HG03135 (cell line): ENCODE results near the gene ZNF174.

Experiments
- ATAC-seq: cut with Tn5 transposase; IDR thresholded peaks from one replicate; pipeline ENCODE4 v1.9.1; 2021; ENCODE audit warnings: mild to moderate bottlenecking, moderate library complexity; ENCODE audit not compliant: unreplicated experiment

ZNF174 gene

GRCh38 chr16:3400779-3401688 lies at the start of gene ZNF174, which contains the start of gene ZSCAN32:
ZNF174 (plus strand) TSS chr16:3401215; CDS start chr16:3402005, 790 bp downstream.
ZSCAN32 (minus strand) TSS chr16:3401004; CDS start chr16:3397557, 3,447 bp downstream.
- peak; percentile 96 for ATAC-seq

DNA sequence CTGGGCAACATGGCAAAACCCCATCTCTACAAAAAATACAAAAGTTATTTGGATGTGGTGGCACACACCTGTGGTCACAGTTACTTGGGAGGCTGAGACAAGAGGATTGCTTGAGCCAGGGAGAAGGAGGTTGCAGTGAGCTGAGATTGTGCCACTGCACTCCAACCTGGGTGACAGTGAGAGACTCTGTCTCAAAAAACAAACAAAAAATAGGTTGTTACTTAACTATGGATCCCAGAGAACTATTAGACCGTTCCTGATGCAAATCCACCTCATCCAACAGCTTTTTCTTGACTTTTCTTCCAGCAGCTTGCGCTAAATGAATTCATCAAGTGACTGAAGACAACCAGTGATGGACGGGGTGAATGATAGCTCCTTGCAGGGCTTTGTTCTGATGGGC lies 45.4 kb upstream of the ZNF174 start, which contains the start of gene OR2C1:
Gene OR2C1, plus strand, starts transcription at position 301 of the 400 bp plus-strand sequence. Its CDS starts 52 bp downstream, at position 353.
- no peak for ATAC-seq

GRCh38 chr16:3356118-3356517 lies 44.9 kb upstream of the ZNF174 start:
- no peak for ATAC-seq

DNA sequence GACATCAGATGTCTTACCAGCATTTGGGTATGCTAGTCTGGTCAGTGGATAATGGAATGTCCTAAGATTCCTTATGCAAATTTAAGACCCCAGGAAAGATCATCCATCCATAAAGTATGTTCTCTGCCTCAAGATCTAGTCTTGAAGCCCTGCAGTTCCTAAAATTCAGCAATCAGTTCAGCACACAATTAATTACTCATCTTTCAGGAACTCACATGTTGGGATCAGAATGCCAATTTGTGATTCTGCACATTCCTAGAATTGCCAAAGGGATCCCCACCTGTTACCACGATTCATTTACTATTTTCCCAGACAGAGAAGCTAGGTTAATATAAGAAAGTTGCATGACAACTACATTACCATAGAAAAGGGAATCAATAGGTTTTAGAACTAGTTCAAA lies 42.1 kb upstream of the ZNF174 start:
- ATAC-seq: no peak

- ATAC-seq: no peak
Observed at GRCh38 chr16:3362931-3363330, 38.1 kb upstream of the ZNF174 start.

- ATAC-seq: no peak
Observed at GRCh38 chr16:3363793-3364192, 37.2 kb upstream of the ZNF174 start.

DNA sequence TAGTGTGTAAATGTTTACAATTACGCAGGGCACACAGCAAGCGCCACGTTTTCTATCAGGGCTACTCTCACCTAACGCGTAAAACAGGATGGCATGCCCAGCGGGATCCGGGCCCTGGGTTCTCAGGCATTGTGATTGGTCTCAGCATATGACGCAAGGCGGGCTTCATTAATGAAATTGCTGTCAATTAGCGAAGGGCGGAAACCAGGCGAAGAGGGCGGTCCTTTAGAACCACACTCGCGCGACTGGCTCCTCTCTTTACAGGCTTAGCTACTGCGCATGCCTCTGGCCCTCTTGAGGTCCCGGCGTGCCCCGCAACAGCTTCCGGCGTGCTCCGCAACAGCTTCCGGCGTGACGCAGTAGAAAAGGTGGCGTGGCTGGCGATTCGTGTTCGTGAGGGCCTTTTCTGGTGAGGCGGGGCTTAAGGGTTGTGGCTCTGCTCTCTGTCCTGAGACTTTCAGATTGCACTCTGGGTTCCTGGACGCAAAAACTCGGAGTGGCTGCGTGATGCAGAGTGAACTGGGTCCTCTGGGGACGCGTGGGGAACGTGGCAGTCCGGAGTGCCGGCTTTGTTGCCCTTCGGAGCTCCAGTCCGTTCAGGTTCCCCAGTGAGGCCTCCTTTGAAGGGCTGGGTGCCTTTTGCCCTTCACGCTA lies 36.1 kb upstream of the ZNF174 start:
- ATAC-seq: peak; percentile 85

GRCh38 chr16:3369073-3369472 lies 31.9 kb upstream of the ZNF174 start:
- no peak for ATAC-seq

DNA sequence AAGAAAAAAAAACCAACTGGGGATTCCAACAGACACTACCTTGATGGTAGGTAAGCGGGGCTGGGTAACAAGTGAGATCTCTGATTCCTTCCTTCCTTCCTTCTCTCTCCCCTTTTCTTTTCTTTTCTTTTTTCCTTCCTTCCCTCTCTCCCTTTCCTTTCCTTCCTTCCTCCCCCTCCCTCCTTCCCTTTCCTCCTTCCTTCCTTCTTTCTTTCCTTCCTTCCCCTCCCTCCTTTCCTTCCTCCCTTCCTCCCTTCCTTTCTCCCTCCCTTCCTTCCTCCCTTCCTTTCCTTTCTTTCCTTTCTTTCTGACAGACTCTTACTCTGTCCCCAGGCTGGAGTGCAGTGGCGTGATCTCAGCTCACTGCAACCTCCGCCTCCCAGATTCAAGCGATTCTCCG lies 25.3 kb upstream of the ZNF174 start:
- no peak for ATAC-seq

GRCh38 chr16:3377917-3378316 lies 23.1 kb upstream of the ZNF174 start:
- ATAC-seq: no peak

- ATAC-seq: no peak
Observed at GRCh38 chr16:3383045-3383448, 18.0 kb upstream of the ZNF174 start.

GRCh38 chr16:3388325-3388724 lies 12.7 kb upstream of the ZNF174 start:
- no peak for ATAC-seq

DNA sequence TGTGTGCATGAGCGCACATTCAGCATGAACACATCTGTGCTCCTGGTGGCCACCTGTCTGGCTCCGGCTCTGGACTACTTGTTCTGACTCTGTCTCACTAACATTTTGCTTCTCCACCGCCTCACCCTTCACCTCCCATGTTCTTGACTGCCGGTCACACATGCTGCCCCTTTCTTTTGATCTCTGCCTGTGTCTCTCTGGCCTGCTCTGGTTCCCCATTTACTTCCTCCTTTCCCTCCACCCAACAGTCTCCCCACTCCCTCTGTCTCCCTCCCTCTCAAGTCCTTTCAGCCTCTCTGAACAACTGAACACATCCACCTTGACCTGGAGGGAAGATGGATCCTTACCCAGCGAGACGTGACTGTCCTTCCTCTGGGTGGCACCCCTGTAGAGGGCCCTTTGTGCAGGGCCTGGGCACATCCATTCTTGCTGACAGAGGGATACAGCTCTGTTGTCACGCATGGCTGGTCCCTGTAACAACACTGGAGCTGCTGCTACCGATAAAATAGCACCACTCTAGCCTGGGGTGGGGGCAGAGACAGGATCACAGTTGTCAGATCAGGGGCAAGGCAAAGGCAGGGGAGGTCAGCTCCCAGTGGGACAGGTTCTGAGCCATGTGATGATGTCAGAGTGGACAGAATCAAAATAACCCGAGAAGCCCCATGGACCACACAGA lies 11.2 kb upstream of the ZNF174 start:
- no peak for ATAC-seq

- ATAC-seq: no peak
Observed at GRCh38 chr16:3400446-3400778, 603 bp upstream of the ZNF174 start.

- no peak for ATAC-seq
Observed at GRCh38 chr16:3401719-3402397, 843 bp downstream of the ZNF174 start.

DNA sequence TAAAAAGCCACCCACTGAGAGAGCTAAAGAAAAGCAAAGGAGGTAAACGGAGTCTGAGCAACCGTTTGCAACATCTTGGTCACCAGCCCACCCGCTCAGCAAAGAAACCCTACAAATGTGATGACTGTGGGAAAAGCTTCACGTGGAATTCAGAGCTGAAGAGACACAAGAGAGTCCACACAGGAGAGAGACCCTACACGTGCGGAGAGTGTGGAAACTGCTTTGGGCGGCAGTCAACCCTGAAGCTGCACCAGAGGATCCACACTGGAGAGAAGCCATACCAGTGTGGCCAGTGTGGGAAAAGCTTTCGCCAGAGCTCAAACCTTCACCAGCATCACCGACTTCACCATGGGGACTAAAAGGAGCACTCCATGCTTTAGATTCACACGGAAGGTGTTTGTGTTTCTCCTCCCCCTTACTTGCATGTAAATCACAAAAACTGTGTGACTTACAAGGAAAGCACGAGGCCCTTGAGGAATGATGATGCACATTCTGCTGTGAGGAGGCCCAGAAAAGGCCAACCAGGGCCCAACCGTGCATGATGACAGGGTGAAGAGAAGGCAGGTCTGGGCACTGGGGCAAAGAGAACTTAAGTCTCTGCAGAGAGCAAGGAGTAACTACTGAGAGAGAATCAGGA lies 7.7 kb downstream of the ZNF174 start:
- ATAC-seq: no peak

DNA sequence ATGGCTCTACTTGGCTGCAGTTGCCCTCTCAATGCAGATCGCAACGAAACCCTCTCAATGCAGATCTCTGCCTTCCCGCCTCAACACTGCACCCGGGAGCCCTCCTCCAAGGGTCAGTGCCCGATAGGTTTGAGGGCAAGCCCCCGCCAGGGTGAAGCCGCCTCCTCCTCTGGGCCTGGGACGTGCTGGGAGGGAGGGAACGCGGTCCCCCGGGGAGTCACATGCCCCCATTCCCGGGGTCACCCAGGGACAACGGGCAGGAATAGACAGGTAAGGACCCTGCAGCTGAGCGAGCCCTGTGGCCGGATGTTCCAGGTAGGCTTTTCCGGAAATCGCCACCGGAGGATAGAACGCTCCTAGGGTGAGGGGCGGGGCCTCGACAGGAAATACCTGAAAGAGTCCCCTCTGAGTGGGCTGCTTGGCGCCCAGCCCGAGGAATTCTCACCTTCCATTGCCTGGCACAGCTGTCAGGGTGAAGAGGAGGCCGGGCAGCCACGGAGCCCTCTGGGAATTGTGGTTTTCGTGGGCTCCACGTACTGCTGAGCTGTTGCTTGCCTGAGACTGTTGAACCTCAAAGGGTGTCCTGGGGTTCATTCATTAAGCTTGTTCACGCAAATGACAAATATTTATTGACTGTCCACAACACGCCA lies 12.8 kb downstream of the ZNF174 start:
- no peak for ATAC-seq

DNA sequence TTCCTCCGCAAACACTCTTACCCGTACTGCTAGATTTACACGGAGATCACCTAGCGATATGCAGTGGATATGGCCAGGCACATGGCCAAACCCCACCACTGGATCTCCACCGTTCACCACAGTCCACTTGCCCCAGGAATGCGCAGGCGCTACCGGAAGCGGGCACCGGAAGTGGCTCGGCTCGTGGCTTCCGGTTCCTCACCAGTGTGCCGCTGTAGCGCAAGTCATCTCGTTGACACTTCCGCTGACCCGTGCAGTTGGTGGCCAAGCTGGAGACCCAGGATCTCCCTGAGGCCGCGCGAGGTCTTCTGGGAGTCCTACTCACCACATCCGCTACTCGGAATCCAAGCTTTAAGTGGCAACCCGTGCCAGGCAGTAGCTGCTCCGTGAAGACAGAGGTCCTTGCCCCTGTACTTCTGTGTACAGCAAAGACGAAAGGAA lies 30.8 kb downstream of the ZNF174 start:
- no peak for ATAC-seq

- ATAC-seq: no peak
Observed at GRCh38 chr16:3434373-3434772, 33.4 kb downstream of the ZNF174 start.

GRCh38 chr16:3439637-3440036 lies 38.6 kb downstream of the ZNF174 start:
- no peak for ATAC-seq
